ENCODE results near the gene TRMO.

The TRMO gene

GRCh38 chr9:97940233-97940632 is 17.9 kb upstream of the TRMO start:
- no peaks in the 10 kb centered on the region; the same call in 1 of the 2 replicates for H3K27me3 ChIP-seq (ENCODE audit: control insufficient read depth, insufficient read depth, low read length)
- no peak for DNase-seq (ENCODE audit: low read depth, low spot score)
- H3K4me1 ChIP-seq (ENCODE audit: control insufficient read depth, insufficient read depth, low read length): no peaks in the 10 kb centered on the region
- no peaks in the 10 kb centered on the region for H3K9me3 ChIP-seq (ENCODE audit: control insufficient read depth, insufficient read depth, low read length)
- no peaks in the 10 kb centered on the region for H3K36me3 ChIP-seq (ENCODE audit: control insufficient read depth, insufficient read depth, low read length)
- H3K4me3 ChIP-seq (ENCODE audit: low read length): no peak overlapping the region
- H3K27ac ChIP-seq (ENCODE audit: low read length): no peak overlapping the region

GRCh38 chr9:97938081-97938644 is 15.9 kb upstream of the TRMO start, which contains the start of gene HEMGN:
Gene HEMGN (minus strand): TSS chr9:97938172. CDS start chr9:97938136, 36 bp downstream.
- no peaks in the 10 kb centered on the region for H3K4me1 ChIP-seq (ENCODE audit: control insufficient read depth, insufficient read depth, low read length)
- H3K4me3 ChIP-seq (ENCODE audit: low read length): no peak within 1 kb of the TSS
- no peaks in the 10 kb centered on the region for H3K36me3 ChIP-seq (ENCODE audit: control insufficient read depth, insufficient read depth, low read length)
- H3K9me3 ChIP-seq (ENCODE audit: control insufficient read depth, insufficient read depth, low read length): no peaks in the 10 kb centered on the region
- 100% methylated on average over 1 of the region's 3 CpGs for WGBS (ENCODE audit: insufficient coverage, insufficient read length)
- DNase-seq (ENCODE audit: low read depth, low spot score): no peak
- no peaks in the 10 kb centered on the region; the same call in 1 of the 2 replicates for H3K27me3 ChIP-seq (ENCODE audit: control insufficient read depth, insufficient read depth, low read length)
- no peak within 1 kb of the TSS for H3K27ac ChIP-seq (ENCODE audit: low read length)

DNA sequence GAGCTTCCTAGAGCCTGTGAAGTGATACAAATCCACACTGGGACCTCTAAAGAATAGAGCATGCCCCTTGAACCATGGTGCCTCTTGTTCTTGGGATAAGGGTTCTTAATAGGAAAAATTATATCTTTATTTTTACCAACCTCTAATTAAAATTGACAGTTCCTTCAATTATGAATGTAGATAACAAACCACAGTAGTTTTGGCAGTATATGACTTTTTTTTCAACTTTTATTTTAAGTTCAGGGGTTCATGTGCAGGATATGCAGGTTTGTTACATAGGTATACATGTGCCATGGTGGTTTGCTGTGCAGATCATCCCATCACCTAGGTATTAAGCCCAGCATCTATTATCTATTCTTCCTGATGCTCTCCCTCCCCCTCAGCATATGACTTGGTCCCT is 14.7 kb upstream of the TRMO start:
- Histone ChIP-seq H3K36me3 (ENCODE audit: control insufficient read depth, insufficient read depth, low read length) (no peaks in the 10 kb centered on the region), H3K4me3 (ENCODE audit: low read length) (no peak overlapping the region), H3K27me3 (ENCODE audit: control insufficient read depth, insufficient read depth, low read length) (no peaks in the 10 kb centered on the region; the same call in 1 of the 2 replicates), H3K9me3 (ENCODE audit: control insufficient read depth, insufficient read depth, low read length) (no peaks in the 10 kb centered on the region), H3K4me1 (ENCODE audit: control insufficient read depth, insufficient read depth, low read length) (no peaks in the 10 kb centered on the region), H3K27ac (ENCODE audit: low read length) (no peak overlapping the region)
- DNase-seq (ENCODE audit: low read depth, low spot score): no peak

GRCh38 chr9:97935276-97935675 is 13.0 kb upstream of the TRMO start:
- WGBS (ENCODE audit: insufficient coverage, insufficient read length): no CpG with 5 or more reads among the region's 1 CpG
- no peak overlapping the region for H3K27ac ChIP-seq (ENCODE audit: low read length)

GRCh38 chr9:97934321-97935115 is 12.2 kb upstream of the TRMO start:
- Histone ChIP-seq H3K36me3 (ENCODE audit: control insufficient read depth, insufficient read depth, low read length) (no peaks in the 10 kb centered on the region), H3K4me3 (ENCODE audit: low read length) (no peak overlapping the region), H3K27me3 (ENCODE audit: control insufficient read depth, insufficient read depth, low read length) (no peaks in the 10 kb centered on the region; the same call in 1 of the 2 replicates), H3K9me3 (ENCODE audit: control insufficient read depth, insufficient read depth, low read length) (no peaks in the 10 kb centered on the region), H3K27ac (ENCODE audit: low read length) (no peak overlapping the region), H3K4me1 (ENCODE audit: control insufficient read depth, insufficient read depth, low read length) (no peaks in the 10 kb centered on the region)
- DNase-seq (ENCODE audit: low read depth, low spot score): no peak
- no CpG with 5 or more reads among the region's 6 CpGs for WGBS (ENCODE audit: insufficient coverage, insufficient read length)

More at GRCh38 chr9:97935276-97935675, 13.0 kb upstream of the TRMO start:
- H3K4me3 ChIP-seq (ENCODE audit: low read length): no peak overlapping the region
- H3K36me3 ChIP-seq (ENCODE audit: control insufficient read depth, insufficient read depth, low read length): no peaks in the 10 kb centered on the region
- no peaks in the 10 kb centered on the region for H3K9me3 ChIP-seq (ENCODE audit: control insufficient read depth, insufficient read depth, low read length)
- H3K27me3 ChIP-seq (ENCODE audit: control insufficient read depth, insufficient read depth, low read length): no peaks in the 10 kb centered on the region; the same call in 1 of the 2 replicates
- DNase-seq (ENCODE audit: low read depth, low spot score): no peak
- H3K4me1 ChIP-seq (ENCODE audit: control insufficient read depth, insufficient read depth, low read length): no peaks in the 10 kb centered on the region

DNA sequence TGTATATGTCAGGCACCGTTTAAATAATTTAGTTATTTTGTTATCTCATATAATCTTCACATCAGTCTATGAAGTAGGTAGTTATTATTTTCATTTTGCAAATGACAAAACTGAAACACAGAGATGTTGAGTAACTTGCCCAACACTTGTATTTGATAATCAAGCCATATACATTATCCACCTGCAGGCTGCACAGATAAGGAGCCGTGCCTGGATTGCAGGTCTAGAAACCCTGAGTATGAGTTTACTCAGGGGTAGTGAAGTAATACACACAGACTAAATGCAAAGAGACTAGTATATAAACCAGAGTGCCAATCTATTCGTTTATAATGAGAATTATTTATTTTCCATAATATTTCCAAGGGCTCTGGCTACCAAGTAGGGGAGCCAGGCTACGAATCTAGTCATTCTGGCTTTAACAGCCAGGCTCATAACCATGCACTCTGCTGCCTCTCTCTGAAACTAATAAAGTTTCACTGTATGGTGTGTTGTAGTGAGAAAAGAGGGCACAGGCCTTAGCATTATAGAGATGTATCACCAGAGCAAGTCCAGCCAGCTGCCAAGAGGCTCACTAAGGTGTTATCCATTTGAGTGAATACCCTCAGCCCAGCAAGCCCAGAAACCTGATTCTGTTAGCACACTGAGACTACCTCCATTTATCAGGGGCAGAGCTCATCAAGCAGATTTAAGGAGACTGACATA is 11.1 kb upstream of the TRMO start:
- Histone ChIP-seq H3K4me1 (ENCODE audit: control insufficient read depth, insufficient read depth, low read length) (no peaks in the 10 kb centered on the region), H3K9me3 (ENCODE audit: control insufficient read depth, insufficient read depth, low read length) (no peaks in the 10 kb centered on the region), H3K27me3 (ENCODE audit: control insufficient read depth, insufficient read depth, low read length) (no peaks in the 10 kb centered on the region; the same call in 1 of the 2 replicates), H3K27ac (ENCODE audit: low read length) (no peak overlapping the region), H3K4me3 (ENCODE audit: low read length) (no peak overlapping the region), H3K36me3 (ENCODE audit: control insufficient read depth, insufficient read depth, low read length) (no peaks in the 10 kb centered on the region)
- no peak for DNase-seq (ENCODE audit: low read depth, low spot score)
- WGBS (ENCODE audit: insufficient coverage, insufficient read length): no CpG with 5 or more reads among the region's 4 CpGs

DNA sequence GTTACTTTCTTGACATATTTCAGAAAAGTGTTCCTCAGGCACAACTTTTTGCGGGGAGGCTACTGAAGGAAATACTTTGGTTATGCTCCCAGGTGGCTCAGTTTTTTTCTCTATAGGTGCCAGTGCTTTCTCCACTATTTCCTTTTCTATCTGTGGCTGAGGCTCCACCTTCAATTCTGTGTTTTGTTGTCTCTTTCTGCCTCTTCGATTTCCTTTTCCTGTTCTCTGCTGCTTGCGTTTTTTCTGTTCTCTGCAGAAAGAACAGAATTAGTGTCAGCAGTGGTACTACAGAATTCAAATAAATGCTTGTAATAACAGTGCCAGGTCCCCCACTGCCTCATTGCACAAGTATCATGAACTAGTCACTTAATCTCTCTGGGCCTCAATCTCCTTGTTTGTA is 8.7 kb upstream of the TRMO start:
- DNase-seq (ENCODE audit: low read depth, low spot score): no peak
- H3K36me3 ChIP-seq (ENCODE audit: control insufficient read depth, insufficient read depth, low read length): no peaks in the 10 kb centered on the region
- no peaks in the 10 kb centered on the region for H3K9me3 ChIP-seq (ENCODE audit: control insufficient read depth, insufficient read depth, low read length)
- H3K27me3 ChIP-seq (ENCODE audit: control insufficient read depth, insufficient read depth, low read length): no peaks in the 10 kb centered on the region; the same call in 1 of the 2 replicates
- H3K4me3 ChIP-seq (ENCODE audit: low read length): no peak overlapping the region
- H3K27ac ChIP-seq (ENCODE audit: low read length): no peak overlapping the region
- WGBS (ENCODE audit: insufficient coverage, insufficient read length): no CpG with 5 or more reads among the region's 3 CpGs
- no peaks in the 10 kb centered on the region for H3K4me1 ChIP-seq (ENCODE audit: control insufficient read depth, insufficient read depth, low read length)

GRCh38 chr9:97928986-97929604 is 6.8 kb upstream of the TRMO start:
- Histone ChIP-seq H3K27ac (ENCODE audit: low read length) (no peak overlapping the region), H3K9me3 (ENCODE audit: control insufficient read depth, insufficient read depth, low read length) (no peaks in the 10 kb centered on the region), H3K4me1 (ENCODE audit: control insufficient read depth, insufficient read depth, low read length) (no peaks in the 10 kb centered on the region), H3K36me3 (ENCODE audit: control insufficient read depth, insufficient read depth, low read length) (no peaks in the 10 kb centered on the region), H3K4me3 (ENCODE audit: low read length) (no peak overlapping the region), H3K27me3 (ENCODE audit: control insufficient read depth, insufficient read depth, low read length) (no peaks in the 10 kb centered on the region)
- WGBS (ENCODE audit: insufficient coverage, insufficient read length): no CpG with 5 or more reads among the region's 4 CpGs
- no peak for DNase-seq (ENCODE audit: low read depth, low spot score)

DNA sequence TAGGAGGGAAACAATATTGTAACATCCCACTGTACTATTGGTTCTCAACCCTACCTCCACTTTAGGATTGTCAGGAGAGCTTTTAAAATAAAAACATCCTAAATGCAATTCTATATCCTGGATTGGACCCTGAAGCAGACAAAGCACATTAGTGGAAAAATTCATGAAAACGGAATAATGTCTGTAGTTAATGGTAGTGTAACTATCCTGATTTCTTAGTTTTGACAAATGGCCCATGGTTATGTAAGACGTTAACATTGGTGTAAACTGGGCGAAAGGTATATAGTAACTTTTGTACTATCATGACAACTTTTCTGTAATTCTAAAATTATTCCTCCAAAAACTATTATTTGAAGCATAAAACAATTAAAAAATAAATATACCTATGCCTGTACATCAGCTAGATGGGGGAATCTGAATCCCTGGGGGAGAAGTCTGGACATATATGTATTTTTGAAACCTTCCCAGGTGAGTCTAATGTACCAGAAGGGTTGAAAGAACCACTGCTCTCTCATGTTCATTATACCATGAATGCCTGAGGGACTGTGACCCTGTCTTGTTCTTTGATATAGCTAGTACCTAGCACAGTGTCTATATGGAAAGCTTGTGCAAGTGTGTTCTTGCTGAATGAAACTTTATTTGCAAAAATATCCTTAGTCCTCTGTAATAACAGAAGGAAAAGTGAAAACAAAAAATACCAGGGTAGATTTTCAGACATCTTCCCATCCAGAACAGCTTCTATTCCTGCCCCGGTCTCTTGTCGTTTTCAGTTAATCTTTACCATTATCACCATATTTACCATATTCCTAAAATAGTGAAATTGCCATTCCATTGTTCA is 3.4 kb upstream of the TRMO start:
- Histone ChIP-seq H3K27me3 (ENCODE audit: control insufficient read depth, insufficient read depth, low read length) (no peaks in the 10 kb centered on the region), H3K9me3 (ENCODE audit: control insufficient read depth, insufficient read depth, low read length) (no peaks in the 10 kb centered on the region), H3K27ac (ENCODE audit: low read length) (no peak overlapping the region), H3K4me3 (ENCODE audit: low read length) (no peak overlapping the region), H3K4me1 (ENCODE audit: control insufficient read depth, insufficient read depth, low read length) (no peaks in the 10 kb centered on the region), H3K36me3 (ENCODE audit: control insufficient read depth, insufficient read depth, low read length) (no peaks in the 10 kb centered on the region)
- WGBS (ENCODE audit: insufficient coverage, insufficient read length): 100% methylated on average over 1 of the region's 5 CpGs
- DNase-seq (ENCODE audit: low read depth, low spot score): no peak

DNA sequence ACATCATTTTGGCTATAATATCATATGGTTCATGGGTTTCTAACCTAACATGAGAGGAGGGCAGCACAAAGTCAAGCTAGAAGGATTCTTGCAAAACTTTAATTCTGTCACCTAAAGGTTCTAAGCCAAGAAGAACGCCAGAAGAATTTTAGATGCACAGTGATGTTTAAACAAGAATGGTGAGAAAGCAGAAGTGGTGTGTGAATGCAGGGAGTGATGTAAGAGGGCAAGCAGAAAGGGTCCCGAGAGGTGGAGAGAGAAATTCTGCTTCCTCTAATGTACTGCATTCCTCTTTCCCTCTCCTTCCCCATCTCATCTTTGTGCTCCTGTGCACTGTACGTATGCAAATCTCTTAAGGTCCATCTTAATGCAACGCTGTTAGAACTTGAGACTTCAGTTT is 2.1 kb upstream of the TRMO start:
- Histone ChIP-seq H3K9me3 (ENCODE audit: control insufficient read depth, insufficient read depth, low read length) (no peaks in the 10 kb centered on the region), H3K4me3 (ENCODE audit: low read length) (no peak overlapping the region), H3K27me3 (ENCODE audit: control insufficient read depth, insufficient read depth, low read length) (no peaks in the 10 kb centered on the region), H3K27ac (ENCODE audit: low read length) (no peak overlapping the region), H3K4me1 (ENCODE audit: control insufficient read depth, insufficient read depth, low read length) (no peaks in the 10 kb centered on the region), H3K36me3 (ENCODE audit: control insufficient read depth, insufficient read depth, low read length) (no peaks in the 10 kb centered on the region)
- WGBS (ENCODE audit: insufficient coverage, insufficient read length): no CpG with 5 or more reads among the region's 4 CpGs
- no peak for DNase-seq (ENCODE audit: low read depth, low spot score)
